CD4-positive, alpha-beta T cell treated with Interleukin-6 at 100 ng/mL for 8 hours (primary cell): ENCODE measurements around the gene GRWD1.

Experiments used
- DNase-seq: peaks from one replicate; pipeline ENCODE4 v3.0.0-alpha.2; 2020; ENCODE audit warnings: mixed read lengths, low spot score

Gene GRWD1

GRCh38 chr19:48424694-48425219 is 21.0 kb upstream of the GRWD1 start:
- DNase-seq, result no peak

GRCh38 chr19:48428670-48429069 is 17.1 kb upstream of the GRWD1 start:
- no peak for DNase-seq

- no peak for DNase-seq
Observed at GRCh38 chr19:48433337-48433736, 12.4 kb upstream of the GRWD1 start.

GRCh38 chr19:48436586-48436985 is 9.2 kb upstream of the GRWD1 start:
- DNase-seq, result no peak

- DNase-seq, result no peak
Observed at GRCh38 chr19:48441360-48442050, 4.3 kb upstream of the GRWD1 start.

GRCh38 chr19:48442116-48443035 is 3.4 kb upstream of the GRWD1 start:
- DNase-seq, result no peak

GRCh38 chr19:48443256-48443655 is 2.5 kb upstream of the GRWD1 start:
- no peak for DNase-seq

GRCh38 chr19:48443731-48444128 is 2.1 kb upstream of the GRWD1 start:
- no peak for DNase-seq

GRCh38 chr19:48444129-48444935 is 1.5 kb upstream of the GRWD1 start:
- no peak for DNase-seq

- no peak for DNase-seq
Observed at GRCh38 chr19:48444936-48445200, 915 bp upstream of the GRWD1 start.

GRCh38 chr19:48445256-48445605 is 552 bp upstream of the GRWD1 start:
- no peak for DNase-seq

- DNase-seq, result no peak
Observed at GRCh38 chr19:48446579-48446978, 796 bp downstream of the GRWD1 start.

- DNase-seq, result no peak
Observed at GRCh38 chr19:48448563-48448962, 2.8 kb downstream of the GRWD1 start.

GRCh38 chr19:48450441-48450840 is 4.7 kb downstream of the GRWD1 start:
- no peak for DNase-seq

GRCh38 chr19:48450863-48451262 is 5.1 kb downstream of the GRWD1 start:
- no peak for DNase-seq

- DNase-seq, result no peak
Observed at GRCh38 chr19:48451624-48452023, 5.8 kb downstream of the GRWD1 start.

- no peak for DNase-seq
Observed at GRCh38 chr19:48452289-48453190, 6.8 kb downstream of the GRWD1 start.

GRCh38 chr19:48454150-48454730 is 8.5 kb downstream of the GRWD1 start:
- DNase-seq, result no peak

GRCh38 chr19:48455171-48455907 is 9.6 kb downstream of the GRWD1 start, which contains the start of gene KCNJ14:
Gene KCNJ14 (plus strand): TSS chr19:48455574. CDS start chr19:48461725, 6,151 bp downstream.
- no peak for DNase-seq

- DNase-seq, result no peak
Observed at GRCh38 chr19:48455908-48456562, 10.3 kb downstream of the GRWD1 start.
